Cardiac muscle cell (in vitro differentiated cells and primary cell): ENCODE data around the gene TMEM208. TPM values are rescaled to one million over a fixed set of nuclear protein-coding genes. Genes with fewer than 3 reads are reported as not detected.

Experiments
- DNase-seq, 2 donors: peaks; one replicate each; pipeline versions ENCODE4 v3.0.0 to v3.0.0-alpha.2; 2010 to 2017; ENCODE audit warnings: low read depth in 1 of 2, low spot score in 1 of 2
- H3K27ac ChIP-seq: fragments of 200-600 bp; sonication (generic); 2 replicates; pipeline ENCODE4 v1.5.1; 2016
- H3K27me3 ChIP-seq: fragments of 200-600 bp; sonication (generic); 2 replicates; pipeline ENCODE4 v1.6.0; 2016; ENCODE audit warnings: control low read depth
- H3K36me3 ChIP-seq: fragments of 200-600 bp; sonication (generic); 2 replicates; pipeline ENCODE4 v1.5.1; 2016; ENCODE audit warnings: control low read depth
- H3K4me1 ChIP-seq: fragments of 200-600 bp; sonication (generic); 2 replicates; pipeline ENCODE4 v1.8.1; 2017; ENCODE audit warnings: low read depth, mild to moderate bottlenecking, mixed run types
- H3K4me3 ChIP-seq: fragments of 200-600 bp; sonication (generic); 2 replicates; pipeline ENCODE4 v1.5.1; 2016; ENCODE audit warnings: mild to moderate bottlenecking
- H3K9me3 ChIP-seq: fragments of 200-600 bp; sonication (generic); 2 replicates; pipeline ENCODE4 v1.5.1; 2017; ENCODE audit warnings: low read depth, mild to moderate bottlenecking, control low read depth
- CTCF ChIP-seq: IDR thresholded peaks from 2 replicates; pipeline ENCODE4 v1.5.1; 2012; ENCODE audit warnings: low read depth, mild to moderate bottlenecking, low read length
- polyA plus RNA-seq: library from polyadenylated mRNA; unstranded; fragments of >200 nt; fragmentation: Nextera tagmentation; extraction: Ambion mirVana; gene quantifications from 2 replicates; pipeline ENCODE4 v1.2.1, GENCODE V29; 2016
- total RNA-seq: library from RNA; depleted of rRNA; stranded (reverse); fragments of >200 nt; gene quantifications from 2 replicates; pipeline ENCODE4 v1.2.3, GENCODE V29; 2016

TMEM208 gene
- total and polyA plus RNA-seq, 2 experiments from 2014 or later, result 29.6 to 89.0 TPM

DNA sequence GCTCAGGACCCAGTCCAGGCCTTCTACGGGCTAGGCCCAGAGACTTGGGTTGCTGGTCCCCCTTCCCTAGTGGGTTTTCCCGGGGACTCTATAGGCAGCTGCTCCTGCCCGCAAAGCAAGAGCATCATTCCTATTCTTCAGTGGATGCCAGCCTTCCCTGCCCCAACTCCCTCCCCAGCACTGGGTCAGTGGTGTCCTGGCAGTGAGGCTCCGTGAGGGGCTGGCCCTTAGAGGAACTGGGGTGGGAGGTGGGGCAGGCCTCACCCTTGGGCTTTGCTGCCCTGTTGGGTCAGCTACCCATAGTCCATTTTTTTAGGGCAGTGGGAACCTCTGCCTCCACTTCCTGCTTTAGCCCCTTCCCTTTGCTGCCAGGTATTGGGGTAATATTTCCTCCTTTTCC is 44.5 kb downstream of the TMEM208 start:
- no peaks in the 10 kb centered on the region for H3K36me3 ChIP-seq
- no peak for DNase-seq
- H3K9me3 ChIP-seq, result no peaks in the 10 kb centered on the region
- peaks cover 4% of the 10 kb centered on the region for H3K4me1 ChIP-seq
- H3K4me3 ChIP-seq, result no peak overlapping the region
- no peak for TF ChIP-seq CTCF
- no peaks in the 10 kb centered on the region for H3K27me3 ChIP-seq
- H3K27ac ChIP-seq, result no peak overlapping the region

- H3K27me3 ChIP-seq, result peaks cover 18% of the 10 kb centered on the region
- DNase-seq, result no peak
- no peak for TF ChIP-seq CTCF
Measured at GRCh38 chr16:67275321-67275720, 48.4 kb downstream of the TMEM208 start.

GRCh38 chr16:67277294-67277998 is 50.5 kb downstream of the TMEM208 start:
- no peaks in the 10 kb centered on the region for H3K36me3 ChIP-seq
- H3K9me3 ChIP-seq, result no peaks in the 10 kb centered on the region
- DNase-seq, result peak in 1 of 2 donors; percentile 98
- peaks cover 18% of the 10 kb centered on the region for H3K27me3 ChIP-seq
- no peak overlapping the region for H3K4me3 ChIP-seq
- TF ChIP-seq CTCF, result no peak
- H3K4me1 ChIP-seq, result no peaks in the 10 kb centered on the region
- no peak overlapping the region for H3K27ac ChIP-seq

More at GRCh38 chr16:67275321-67275720, 48.4 kb downstream of the TMEM208 start:
- no peak overlapping the region for H3K27ac ChIP-seq
- no peaks in the 10 kb centered on the region for H3K4me1 ChIP-seq
- no peaks in the 10 kb centered on the region for H3K36me3 ChIP-seq
- no peak overlapping the region for H3K4me3 ChIP-seq
- H3K9me3 ChIP-seq, result no peaks in the 10 kb centered on the region

DNA sequence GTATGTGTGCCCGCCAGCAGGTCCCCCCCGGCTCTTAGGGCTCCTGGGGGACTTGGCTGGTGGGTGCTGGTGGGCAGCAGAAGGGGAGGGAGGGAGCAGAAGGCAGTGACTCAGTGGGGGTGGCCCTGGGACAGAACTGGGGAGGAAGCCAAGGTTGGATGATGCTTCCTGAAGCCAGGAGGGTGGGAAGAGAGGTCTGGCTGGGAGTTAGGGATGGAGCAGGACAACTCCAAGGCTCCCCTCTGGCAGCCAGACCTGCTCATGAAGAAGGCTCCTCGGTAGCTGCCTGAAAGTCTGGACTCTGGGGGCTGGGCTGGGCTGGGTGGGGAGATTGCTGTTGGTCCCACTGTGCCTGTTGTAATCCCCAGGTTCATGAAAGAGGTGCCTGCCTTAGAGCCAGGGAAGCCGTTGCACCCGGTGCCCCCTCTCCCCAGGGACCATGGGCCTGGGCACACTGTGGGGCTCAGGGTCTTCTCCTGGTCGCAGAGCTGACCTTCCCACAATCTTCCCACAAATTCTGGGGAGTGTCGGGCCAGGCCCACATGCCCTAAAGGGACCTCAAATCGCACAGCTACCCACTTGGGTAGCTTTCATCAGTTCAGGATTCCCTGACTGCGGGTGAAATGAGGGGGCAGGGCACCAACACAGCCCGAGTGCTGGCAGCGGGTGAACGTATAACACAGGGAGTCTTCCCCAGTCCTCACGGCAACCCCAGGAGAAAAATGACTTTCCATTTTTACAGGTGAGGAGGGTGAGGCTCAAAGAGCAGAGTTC is 51.3 kb downstream of the TMEM208 start:
- peak in 1 of 2 donors; percentile 72 for DNase-seq
- Histone ChIP-seq H3K9me3 (no peaks in the 10 kb centered on the region), H3K36me3 (no peaks in the 10 kb centered on the region), H3K27ac (no peak overlapping the region), H3K4me3 (no peak overlapping the region), H3K27me3 (peaks cover 18% of the 10 kb centered on the region), H3K4me1 (no peaks in the 10 kb centered on the region)
- TF ChIP-seq CTCF, result no peak

Other genes with a start within 250 kb of the TMEM208 start
- 12.4 and 15.7 TPM in 2 replicates for gene CES4A, start 238.5 kb upstream of the TMEM208 start, total RNA-seq
- gene CES4A, start 238.5 kb upstream of the TMEM208 start, polyA plus RNA-seq, result 14.7 and 19.9 TPM in 2 replicates
- gene CBFB, start 198.0 kb upstream of the TMEM208 start, total RNA-seq, result 94.8 and 197 TPM in 2 replicates
- 66.3 and 78.5 TPM in 2 replicates for gene CBFB, start 198.0 kb upstream of the TMEM208 start, polyA plus RNA-seq
- 10.3 and 10.8 TPM in 2 replicates for gene PHAF1, start 117.2 kb upstream of the TMEM208 start, total RNA-seq
- gene PHAF1, start 117.2 kb upstream of the TMEM208 start, polyA plus RNA-seq, result 18.1 and 18.4 TPM in 2 replicates
- 28.0 and 34.7 TPM in 2 replicates for gene B3GNT9, start 76.1 kb upstream of the TMEM208 start, total RNA-seq
- 18.0 and 30.4 TPM in 2 replicates for gene B3GNT9, start 76.1 kb upstream of the TMEM208 start, polyA plus RNA-seq
- 5.4 and 12.2 TPM in 2 replicates for gene TRADD, start 67.2 kb upstream of the TMEM208 start, total RNA-seq
- 6.7 and 11.9 TPM in 2 replicates for gene TRADD, start 67.2 kb upstream of the TMEM208 start, polyA plus RNA-seq
- 8.7 and 9.0 TPM in 2 replicates for gene FBXL8, start 67.2 kb upstream of the TMEM208 start, total RNA-seq
- 6.8 and 9.3 TPM in 2 replicates for gene FBXL8, start 67.2 kb upstream of the TMEM208 start, polyA plus RNA-seq
- 0.63 and 7.9 TPM in 2 replicates for gene HSF4, start 62.4 kb upstream of the TMEM208 start, total RNA-seq
- 1.7 and 2.6 TPM in 2 replicates for gene HSF4, start 62.4 kb upstream of the TMEM208 start, polyA plus RNA-seq
- 33.7 and 40.6 TPM in 2 replicates for gene NOL3, start 56.6 kb upstream of the TMEM208 start, total RNA-seq
- 19.4 and 31.1 TPM in 2 replicates for gene NOL3, start 56.6 kb upstream of the TMEM208 start, polyA plus RNA-seq
- gene MATCAP1, start 43.2 kb upstream of the TMEM208 start, total RNA-seq, result 57.8 and 78.1 TPM in 2 replicates
- 47.8 and 53.7 TPM in 2 replicates for gene MATCAP1, start 43.2 kb upstream of the TMEM208 start, polyA plus RNA-seq
- 2.9 and 3.7 TPM in 2 replicates for gene EXOC3L1, start 37.0 kb upstream of the TMEM208 start, total RNA-seq
- gene EXOC3L1, start 37.0 kb upstream of the TMEM208 start, polyA plus RNA-seq, result 2.8 and 4.3 TPM in 2 replicates
- gene E2F4, start 35.0 kb upstream of the TMEM208 start, total RNA-seq, result 85.2 and 99.4 TPM in 2 replicates
- 66.2 and 68.0 TPM in 2 replicates for gene E2F4, start 35.0 kb upstream of the TMEM208 start, polyA plus RNA-seq
- 0.28 and 1.1 TPM in 2 replicates for gene ELMO3, start 28.0 kb upstream of the TMEM208 start, total RNA-seq
- 0.15 and 0.97 TPM in 2 replicates for gene ELMO3, start 28.0 kb upstream of the TMEM208 start, polyA plus RNA-seq
- 12.0 and 17.9 TPM in 2 replicates for gene FHOD1, start 20.4 kb downstream of the TMEM208 start, total RNA-seq
- gene FHOD1, start 20.4 kb downstream of the TMEM208 start, polyA plus RNA-seq, result 18.5 and 21.7 TPM in 2 replicates
- gene SLC9A5, start 21.8 kb downstream of the TMEM208 start, total RNA-seq, result 1.6 and 4.6 TPM in 2 replicates
- 4.5 and 8.4 TPM in 2 replicates for gene SLC9A5, start 21.8 kb downstream of the TMEM208 start, polyA plus RNA-seq
- 3.6 and 6.8 TPM in 2 replicates for gene PLEKHG4, start 52.4 kb downstream of the TMEM208 start, total RNA-seq
- 1.0 and 5.2 TPM in 2 replicates for gene PLEKHG4, start 52.4 kb downstream of the TMEM208 start, polyA plus RNA-seq
- 0.21 and 1.9 TPM in 2 replicates for gene KCTD19, start 99.6 kb downstream of the TMEM208 start, total RNA-seq
- 1.6 TPM in 1 of 2 replicates, not detected in the other for gene KCTD19, start 99.6 kb downstream of the TMEM208 start, polyA plus RNA-seq
- gene LRRC36, start 99.7 kb downstream of the TMEM208 start, total RNA-seq, result 0.11 and 0.45 TPM in 2 replicates
- 0.75 TPM in 1 of 2 replicates, not detected in the other for gene LRRC36, start 99.7 kb downstream of the TMEM208 start, polyA plus RNA-seq
- 2.5 and 4.6 TPM in 2 replicates for gene TPPP3, start 166.4 kb downstream of the TMEM208 start, total RNA-seq
- 6.2 and 7.2 TPM in 2 replicates for gene TPPP3, start 166.4 kb downstream of the TMEM208 start, polyA plus RNA-seq
- 17.4 and 18.7 TPM in 2 replicates for gene ZDHHC1, start 189.3 kb downstream of the TMEM208 start, total RNA-seq
- 19.1 and 22.4 TPM in 2 replicates for gene ZDHHC1, start 189.3 kb downstream of the TMEM208 start, polyA plus RNA-seq
- 0.28 and 0.36 TPM in 2 replicates for gene HSD11B2, start 204.0 kb downstream of the TMEM208 start, total RNA-seq
- gene HSD11B2, start 204.0 kb downstream of the TMEM208 start, polyA plus RNA-seq, result 0.26 and 0.84 TPM in 2 replicates